Suprapubic skin (tissue), 4 donors: ENCODE measurements around the gene KCNG2.

Source experiments
- EP300 ChIP-seq: sonication (generic); formaldehyde crosslinking; IDR thresholded peaks from one replicate; pipeline ENCODE4 v1.6.1; 2017; ENCODE audit warnings: antibody characterized with exemption
- POLR2A ChIP-seq, 2 donors: fragments of 450-650 bp; IDR thresholded peaks; one replicate each; pipeline ENCODE4 v1.6.1; 2017; ENCODE audit warnings: antibody characterized with exemption in 2 of 2, mild to moderate bottlenecking in 2 of 2, moderate library complexity in 2 of 2
- POLR2AphosphoS5 ChIP-seq, 3 donors: sonication (generic); formaldehyde crosslinking; IDR thresholded peaks; one replicate each; pipeline ENCODE4 v1.6.1; 2017; ENCODE audit warnings: antibody characterized with exemption in 3 of 3
- TF ChIP-seq, protein P1 (sequence below), 2 donors: fragments of 200-600 bp in 1 of 2; fragments of 450-650 bp in 1 of 2; sonication (generic) in 1 of 2; IDR thresholded peaks; one replicate each; pipeline ENCODE4 v1.5.1; 2016 to 2019; ENCODE audit warnings: antibody characterized with exemption in 2 of 2, mild to moderate bottlenecking in 1 of 2, moderate library complexity in 1 of 2

DNA sequence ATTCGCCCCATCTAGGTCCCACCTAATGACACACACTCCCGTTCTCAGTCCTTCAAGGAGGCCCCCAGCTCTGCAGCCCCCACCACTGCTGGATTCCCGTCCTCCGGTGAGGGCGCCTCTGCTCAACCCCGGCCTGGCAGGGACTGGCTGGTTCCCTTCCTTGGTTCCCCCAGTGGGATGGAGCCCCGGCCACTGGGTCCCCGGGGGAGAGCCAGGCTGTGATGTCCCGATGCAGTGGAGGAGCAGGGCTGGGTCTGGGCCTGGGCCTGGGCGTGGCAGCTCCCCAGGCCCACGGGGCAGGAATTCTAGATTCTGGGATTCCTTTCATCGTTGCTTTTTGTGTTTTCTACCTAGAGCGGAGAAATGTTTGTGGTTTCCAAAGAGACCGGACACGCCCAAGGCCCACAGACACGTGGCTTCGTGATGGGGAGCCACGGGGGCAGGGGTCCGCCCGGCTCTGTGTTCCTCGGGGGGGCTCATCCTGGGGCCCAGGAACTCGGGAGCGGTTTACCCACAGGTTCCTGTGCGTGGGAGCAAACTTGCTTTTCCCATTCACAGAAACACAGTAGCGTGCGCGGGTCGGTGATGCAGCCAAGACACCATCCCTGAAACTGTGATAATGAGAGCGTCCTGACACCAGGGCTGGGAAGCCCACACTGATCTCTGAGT is 86.7 kb downstream of the KCNG2 start:
- TF ChIP-seq, protein P1, sequence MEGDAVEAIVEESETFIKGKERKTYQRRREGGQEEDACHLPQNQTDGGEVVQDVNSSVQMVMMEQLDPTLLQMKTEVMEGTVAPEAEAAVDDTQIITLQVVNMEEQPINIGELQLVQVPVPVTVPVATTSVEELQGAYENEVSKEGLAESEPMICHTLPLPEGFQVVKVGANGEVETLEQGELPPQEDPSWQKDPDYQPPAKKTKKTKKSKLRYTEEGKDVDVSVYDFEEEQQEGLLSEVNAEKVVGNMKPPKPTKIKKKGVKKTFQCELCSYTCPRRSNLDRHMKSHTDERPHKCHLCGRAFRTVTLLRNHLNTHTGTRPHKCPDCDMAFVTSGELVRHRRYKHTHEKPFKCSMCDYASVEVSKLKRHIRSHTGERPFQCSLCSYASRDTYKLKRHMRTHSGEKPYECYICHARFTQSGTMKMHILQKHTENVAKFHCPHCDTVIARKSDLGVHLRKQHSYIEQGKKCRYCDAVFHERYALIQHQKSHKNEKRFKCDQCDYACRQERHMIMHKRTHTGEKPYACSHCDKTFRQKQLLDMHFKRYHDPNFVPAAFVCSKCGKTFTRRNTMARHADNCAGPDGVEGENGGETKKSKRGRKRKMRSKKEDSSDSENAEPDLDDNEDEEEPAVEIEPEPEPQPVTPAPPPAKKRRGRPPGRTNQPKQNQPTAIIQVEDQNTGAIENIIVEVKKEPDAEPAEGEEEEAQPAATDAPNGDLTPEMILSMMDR (IDR thresholded peaks at IDR 0.05), result no peak
- no peak for TF ChIP-seq POLR2A (IDR thresholded peaks at IDR 0.05)
- no peak for TF ChIP-seq EP300
- no peak for TF ChIP-seq POLR2AphosphoS5 (IDR thresholded peaks at IDR 0.05)
